B cell (primary cell): ENCODE results near the gene PGGHG. TPM values are rescaled to one million over a fixed set of nuclear protein-coding genes. Genes with fewer than 3 reads are reported as not detected.

Experiments
- ATAC-seq: fragments of 200-7000 bp; cut with Tn5 transposase; one replicate; pipeline ENCODE4 v1.10.0; 2021; ENCODE audit warnings: low read depth, mild to moderate bottlenecking, moderate number of reproducible peaks, moderate library complexity
- CTCF ChIA-PET: fragments of 350-600 bp; sonication (Branson Sonifier 250); formaldehyde crosslinking; loops from one replicate; lab custom pipeline; 2021; ENCODE audit warnings: antibody characterized with exemption, inconsistent platforms; lab: Charles Lee
- POLR2A ChIA-PET: fragments of 350-600 bp; sonication (Branson Sonifier 250); formaldehyde crosslinking; loops from one replicate; lab custom pipeline; 2021; ENCODE audit warnings: antibody characterized with exemption; lab: Charles Lee
- DNase-seq: peaks from one replicate; pipeline ENCODE4 v3.0.0; 2013
- H2AFZ ChIP-seq: 2 replicates; pipeline ENCODE4 v1.6.1; 2012; ENCODE audit warnings: mild to moderate bottlenecking, low read depth, low read length; ENCODE audit not compliant: insufficient read depth, poor library complexity, severe bottlenecking
- H3K27ac ChIP-seq, 2 donors: 1 replicate in 1 of 2; 2 replicates in 1 of 2; pipeline ENCODE4 v1.5.1; 2012 to 2013; ENCODE audit warnings: low read length in 2 of 2, mild to moderate bottlenecking in 2 of 2, moderate library complexity in 1 of 2
- H3K27me3 ChIP-seq, 4 experiments: fragments of 200-600 bp in 1 of 4; sonication (generic) in 1 of 4; replicated peaks in 1 of 4; 1 replicate in 2 of 4; 2 replicates in 2 of 4; pipeline versions ENCODE4 v1.6.1 to v1.7.0; 2013 to 2016; ENCODE audit warnings: low read length in 3 of 4, mild to moderate bottlenecking in 2 of 4, mixed read lengths in 1 of 4, moderate library complexity in 1 of 4; ENCODE audit not compliant: insufficient read depth in 4 of 4, control insufficient read depth in 3 of 4; ENCODE audit errors: control extremely low read depth in 1 of 4
- H3K36me3 ChIP-seq, 2 experiments: replicated peaks in 1 of 2; 1 replicate in 1 of 2; 2 replicates in 1 of 2; pipeline versions ENCODE4 v1.6.1 to v1.7.1; 2013; ENCODE audit warnings: low read length in 1 of 2; ENCODE audit not compliant: insufficient read depth in 2 of 2, control insufficient read depth in 1 of 2; ENCODE audit errors: control extremely low read depth in 1 of 2, extremely low read depth in 1 of 2
- H3K4me1 ChIP-seq, 2 donors: fragments of 200-600 bp in 1 of 2; sonication (generic) in 1 of 2; 1 replicate in 1 of 2; 2 replicates in 1 of 2; pipeline versions ENCODE4 v1.5.1 to v1.6.1; 2013 to 2017; ENCODE audit warnings: low read length in 2 of 2; ENCODE audit not compliant: control insufficient read depth in 2 of 2, insufficient read depth in 2 of 2
- H3K4me2 ChIP-seq: replicated peaks from 2 replicates; pipeline ENCODE3; 2012; ENCODE audit warnings: mild to moderate bottlenecking, low read depth, low read length; ENCODE audit not compliant: poor library complexity, severe bottlenecking
- H3K4me3 ChIP-seq, 5 experiments: fragments of 200-600 bp in 1 of 5; sonication (generic) in 1 of 5; 1 replicate in 3 of 5; 2 replicates in 2 of 5; pipeline versions ENCODE4 v1.5.1 to v1.7.0; 2011 to 2016; ENCODE audit warnings: low read length in 4 of 5, mild to moderate bottlenecking in 4 of 5, low read depth in 2 of 5, control low read depth in 1 of 5, moderate library complexity in 1 of 5; ENCODE audit not compliant: insufficient read depth in 1 of 5; ENCODE audit errors: control extremely low read depth in 1 of 5, extremely low read depth in 1 of 5
- H3K79me2 ChIP-seq: fragments of 200-600 bp; sonication (generic); one replicate; pipeline ENCODE4 v1.6.0; 2016; ENCODE audit warnings: low read length; ENCODE audit not compliant: control insufficient read depth, insufficient read depth
- H3K9ac ChIP-seq: fragments of 200-600 bp; sonication (generic); 2 replicates; pipeline ENCODE4 v1.6.1; 2017; ENCODE audit warnings: mild to moderate bottlenecking, low read length, moderate library complexity
- H3K9me3 ChIP-seq, 3 donors: one replicate each; pipeline versions ENCODE4 v1.6.1 to v1.7.1; 2013; ENCODE audit warnings: low read length in 2 of 3; ENCODE audit not compliant: control insufficient read depth in 2 of 3, insufficient read depth in 1 of 3; ENCODE audit errors: control extremely low read depth in 1 of 3
- H4K20me1 ChIP-seq: 2 replicates; pipeline ENCODE4 v1.6.0; 2012; ENCODE audit warnings: mild to moderate bottlenecking, low read length; ENCODE audit not compliant: insufficient read depth, control insufficient read depth, poor library complexity, severe bottlenecking
- H3K27ac Mint-ChIP-seq: one replicate; pipeline ENCODE4 v1.8.0; 2021; ENCODE audit warnings: mixed read lengths
- H3K27me3 Mint-ChIP-seq: one replicate; pipeline ENCODE4 v1.8.0; 2021; ENCODE audit warnings: mixed read lengths
- H3K4me1 Mint-ChIP-seq: one replicate; pipeline ENCODE4 v1.8.0; 2021; ENCODE audit warnings: mixed read lengths
- H3K4me3 Mint-ChIP-seq: one replicate; pipeline ENCODE4 v1.8.0; 2021; ENCODE audit warnings: mixed read lengths
- H3K9me3 Mint-ChIP-seq: one replicate; pipeline ENCODE4 v1.8.0; 2022; ENCODE audit warnings: mixed read lengths; ENCODE audit not compliant: insufficient read depth
- EZH2 ChIP-seq: IDR thresholded peaks from 2 replicates; pipeline ENCODE4 v1.6.1; 2012; ENCODE audit warnings: borderline replicate concordance, low read depth, mild to moderate bottlenecking, moderate library complexity, low read length; ENCODE audit not compliant: insufficient read depth, poor library complexity, severe bottlenecking
- WGBS: methylation state at CpG from one replicate; pipeline ENCODE4 v1.1.5; 2013; ENCODE audit warnings: missing lambda C conversion rate; ENCODE audit not compliant: insufficient coverage; 5-methylcytosine and 5-hydroxymethylcytosine counted together
- intact Hi-C: fragments of 100-400 bp; cut with micrococcal nuclease; formaldehyde crosslinking; loops from one replicate; pipeline ENCODE4 v1.10.0; 2022
- polyA plus RNA-seq: library from polyadenylated mRNA; depleted of rRNA; stranded (reverse); fragments of >200 nt; gene quantifications from 2 replicates; pipeline ENCODE4 v1.2.3, GENCODE V29; 2012
- total RNA-seq, 2 donors: library from RNA; stranded (reverse); fragments of 120-200 nt in 1 of 2; gene quantifications; 1 replicate in 1 of 2; 2 replicates in 1 of 2; pipeline versions ENCODE4 v1.2.3 to v1.2.4, GENCODE V29; 2013 to 2022
- TF ChIP-seq, protein P1 (sequence below): fragments of 200-600 bp; IDR thresholded peaks from one replicate; pipeline ENCODE4 v1.8.0; 2022; ENCODE audit warnings: antibody characterized with exemption, mild to moderate bottlenecking

Gene PGGHG
- total and polyA plus RNA-seq, 2 donors (not counting 1 experiment from before 2014, with no cell fraction given), result 159 to 264 TPM

DNA sequence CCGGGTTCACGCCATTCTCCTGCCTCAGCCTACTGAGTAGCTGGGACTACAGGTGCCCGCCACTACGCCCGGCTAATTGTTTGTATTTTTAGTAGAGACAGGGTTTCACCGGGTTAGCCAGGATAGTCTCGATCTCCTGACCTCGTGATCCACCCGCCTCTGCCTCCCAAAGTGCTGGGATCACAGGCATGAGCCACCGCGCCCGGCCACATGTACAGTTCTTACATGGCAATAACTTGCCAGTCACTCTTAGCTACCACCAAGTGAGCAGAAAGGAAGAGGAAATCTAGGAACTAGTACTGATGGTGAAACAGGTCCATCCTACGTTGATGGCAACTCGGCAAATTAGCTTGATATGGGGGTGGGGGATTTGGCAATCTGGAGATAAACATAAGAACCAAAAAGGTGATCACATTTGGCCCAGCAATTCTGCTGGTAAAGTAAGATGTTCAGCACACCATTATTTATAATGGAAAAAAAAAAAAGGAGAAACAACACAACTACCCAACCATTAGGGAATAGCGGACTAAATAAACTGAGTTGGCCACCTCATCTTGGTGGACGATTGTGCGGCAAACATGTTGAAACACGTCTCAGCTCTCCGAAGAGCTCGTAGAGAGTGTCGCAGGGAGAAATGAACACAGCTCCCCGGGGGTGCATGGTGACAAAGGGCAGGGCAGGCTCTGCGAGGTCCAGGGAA, 5.4 kb upstream of the PGGHG start:
- no peak overlapping the region for H2AFZ ChIP-seq
- Mint-ChIP-seq H3K4me3 (no peak overlapping the region), H3K27ac (no peak overlapping the region), H3K9me3 (no peaks in the 10 kb centered on the region), H3K27me3 (peaks cover 35% of the 10 kb centered on the region), H3K4me1 (peaks cover 39% of the 10 kb centered on the region)
- ChIA-PET POLR2A (interaction anchor here (0.7 to 1.1 kb wide), 2 partner anchors 9 to 11 kb away, joined by 4 to 6 read pairs; no protein-coding TSS in a partner anchor), CTCF (interaction anchor here (3.3 kb wide), 1 partner anchor 33 kb away, joined by 19 read pairs; no protein-coding TSS in a partner anchor)
- H3K9ac ChIP-seq, result no peak overlapping the region
- no peak overlapping the region for H3K4me3 ChIP-seq
- peaks cover 0 to 18% (median 0%) of the 10 kb centered on the region in 3 donors for H3K9me3 ChIP-seq
- intact Hi-C loops, result no loop called here
- peaks cover 5% of the 10 kb centered on the region for H4K20me1 ChIP-seq
- TF ChIP-seq, protein P1, sequence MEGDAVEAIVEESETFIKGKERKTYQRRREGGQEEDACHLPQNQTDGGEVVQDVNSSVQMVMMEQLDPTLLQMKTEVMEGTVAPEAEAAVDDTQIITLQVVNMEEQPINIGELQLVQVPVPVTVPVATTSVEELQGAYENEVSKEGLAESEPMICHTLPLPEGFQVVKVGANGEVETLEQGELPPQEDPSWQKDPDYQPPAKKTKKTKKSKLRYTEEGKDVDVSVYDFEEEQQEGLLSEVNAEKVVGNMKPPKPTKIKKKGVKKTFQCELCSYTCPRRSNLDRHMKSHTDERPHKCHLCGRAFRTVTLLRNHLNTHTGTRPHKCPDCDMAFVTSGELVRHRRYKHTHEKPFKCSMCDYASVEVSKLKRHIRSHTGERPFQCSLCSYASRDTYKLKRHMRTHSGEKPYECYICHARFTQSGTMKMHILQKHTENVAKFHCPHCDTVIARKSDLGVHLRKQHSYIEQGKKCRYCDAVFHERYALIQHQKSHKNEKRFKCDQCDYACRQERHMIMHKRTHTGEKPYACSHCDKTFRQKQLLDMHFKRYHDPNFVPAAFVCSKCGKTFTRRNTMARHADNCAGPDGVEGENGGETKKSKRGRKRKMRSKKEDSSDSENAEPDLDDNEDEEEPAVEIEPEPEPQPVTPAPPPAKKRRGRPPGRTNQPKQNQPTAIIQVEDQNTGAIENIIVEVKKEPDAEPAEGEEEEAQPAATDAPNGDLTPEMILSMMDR, result no peak
- TF ChIP-seq EZH2, result no peak
- H3K27me3 ChIP-seq, result peaks cover 0 to 59% (median 23%) of the 10 kb centered on the region in 4 experiments
- H3K4me2 ChIP-seq, result no peak overlapping the region
- H3K79me2 ChIP-seq, result peaks cover 6% of the 10 kb centered on the region
- H3K36me3 ChIP-seq, result no peaks in the 10 kb centered on the region
- 93% methylated on average over 11 of the region's 23 CpGs for WGBS
- peaks cover 47 to 50% of the 10 kb centered on the region in 2 donors for H3K4me1 ChIP-seq
- no peak overlapping the region for H3K27ac ChIP-seq
- DNase-seq, result no peak
- ATAC-seq, result no peak
